Stimulated activated CD4-positive, alpha-beta T cell treated with anti-CD3 and anti-CD28 coated beads, TNF-alpha, amount 100 ng/mL, for 1 hour (primary cell): ENCODE measurements around the gene SSB.
"Not testable (repeated sequence)": the region's sequence is repeated elsewhere in the genome, so short reads cannot be mapped to it uniquely, and the experiment has no call there.

Experiments
- DNase-seq, 3 donors: peaks; one replicate each; pipeline ENCODE4 v3.0.0-alpha.2; 2020; ENCODE audit warnings: low read depth in 3 of 3, low spot score in 1 of 3

The SSB gene

GRCh38 chr2:169828141-169828811, 29.6 kb downstream of the SSB start:
- peak in 1 of 3 donors; percentile 30 for DNase-seq

GRCh38 chr2:169834401-169834800, 35.7 kb downstream of the SSB start:
- no peak for DNase-seq

GRCh38 chr2:169838743-169839489, 40.2 kb downstream of the SSB start:
- no peak for DNase-seq

GRCh38 chr2:169839954-169840746, 41.5 kb downstream of the SSB start:
- DNase-seq = no peak

GRCh38 chr2:169840747-169841142, 42.1 kb downstream of the SSB start:
- no peak for DNase-seq

- not testable (repeated sequence) for DNase-seq
These were observed 43.0 kb downstream of the SSB start for GRCh38 chr2:169841625-169842024.

GRCh38 chr2:169845016-169845415, 46.3 kb downstream of the SSB start:
- DNase-seq = no peak

- DNase-seq = not testable (repeated sequence)
These were observed 50.5 kb downstream of the SSB start for GRCh38 chr2:169848959-169849693.

GRCh38 chr2:169849710-169850109, 51.0 kb downstream of the SSB start:
- no peak for DNase-seq

- DNase-seq = no peak
These were observed 54.5 kb downstream of the SSB start for GRCh38 chr2:169853041-169853668.

- DNase-seq = not testable (repeated sequence)
These were observed 56.9 kb downstream of the SSB start for GRCh38 chr2:169855281-169856258.

- DNase-seq = no peak
These were observed 60.8 kb downstream of the SSB start for GRCh38 chr2:169859423-169859822.

- DNase-seq = no peak
These were observed 61.5 kb downstream of the SSB start for GRCh38 chr2:169860149-169860548.
